ENCODE measurements around the gene CXXC5. TPM values are rescaled to one million over a fixed set of nuclear protein-coding genes. Genes with fewer than 3 reads are reported as not detected.
"Not testable (repeated sequence)": the region's sequence is repeated elsewhere in the genome, so short reads cannot be mapped to it uniquely, and the experiment has no call there.

CXXC5 gene
- polyA plus RNA-seq, 1 donor from 2014 or later = 24.4 TPM

- H3F3A ChIP-seq (ENCODE audit: insufficient read depth, low read length, poor library complexity, severe bottlenecking) = no peaks in the 10 kb centered on the region
- no peak overlapping the region for H3K4me2 ChIP-seq (ENCODE audit: low read length)
- H4K20me1 ChIP-seq (ENCODE audit: insufficient read depth) = no peaks in the 10 kb centered on the region
- no peaks in the 10 kb centered on the region for H3K36me3 ChIP-seq (ENCODE audit: insufficient read depth, low read length)
- H3K27ac ChIP-seq (ENCODE audit: low read length) = no peak overlapping the region
- no peak overlapping the region for H3K9ac ChIP-seq (ENCODE audit: low read length)
- H2AFZ ChIP-seq (ENCODE audit: low read depth, low read length) = no peak overlapping the region
- no peaks in the 10 kb centered on the region for H3K27me3 ChIP-seq (ENCODE audit: insufficient read depth, low read depth, low read length)
- H3K4me3 ChIP-seq (ENCODE audit: low read length) = no peak overlapping the region
- TF ChIP-seq CTCF (IDR thresholded peaks at IDR 0.05; ENCODE audit: poor library complexity, severe bottlenecking) (no peak), EZH2 (IDR thresholded peaks at IDR 0.05; ENCODE audit: borderline replicate concordance, insufficient read depth, low read length, poor library complexity, severe bottlenecking) (no peak), REST (IDR thresholded peaks at IDR 0.05; ENCODE audit: borderline replicate concordance) (no peak), TAF1 (IDR thresholded peaks at IDR 0.05; ENCODE audit: low read depth) (no peak), RAD21 (conservative IDR thresholded peaks at IDR 0.05) (no peak), POLR2AphosphoS5 (IDR thresholded peaks at IDR 0.05) (no peak), SMC3 (conservative IDR thresholded peaks at IDR 0.05; ENCODE audit: poor library complexity) (no peak), MXI1 (conservative IDR thresholded peaks at IDR 0.05; ENCODE audit: poor library complexity, severe bottlenecking) (no peak), EP300 (conservative IDR thresholded peaks at IDR 0.05; ENCODE audit: poor library complexity, severe bottlenecking) (no peak)
- no peaks in the 10 kb centered on the region for H3K9me2 ChIP-seq (ENCODE audit: insufficient read depth, low read length)
- no peaks in the 10 kb centered on the region for H3K9me3 ChIP-seq (ENCODE audit: low read length)
- H3K79me2 ChIP-seq (replicated peaks; ENCODE audit: insufficient read depth, low read length) = no peaks in the 10 kb centered on the region
Observed at GRCh38 chr5:139726248-139726647, 78.1 kb downstream of the CXXC5 start.

- H3F3A ChIP-seq (ENCODE audit: insufficient read depth, low read length, poor library complexity, severe bottlenecking); H4K20me1 ChIP-seq (ENCODE audit: insufficient read depth); H3K36me3 ChIP-seq (ENCODE audit: insufficient read depth, low read length); H2AFZ ChIP-seq (ENCODE audit: low read depth, low read length); H3K27ac ChIP-seq (ENCODE audit: low read length); H3K27me3 ChIP-seq (ENCODE audit: insufficient read depth, low read depth, low read length); H3K9me3 ChIP-seq (ENCODE audit: low read length); H3K9me2 ChIP-seq (ENCODE audit: insufficient read depth, low read length); H3K4me2 ChIP-seq (ENCODE audit: low read length); H3K4me3 ChIP-seq (ENCODE audit: low read length); H3K79me2 ChIP-seq (replicated peaks; ENCODE audit: insufficient read depth, low read length); H3K9ac ChIP-seq (ENCODE audit: low read length): not testable (repeated sequence)
Observed at GRCh38 chr5:139727615-139728014, 79.5 kb downstream of the CXXC5 start.

- Histone ChIP-seq H3K79me2 (replicated peaks; ENCODE audit: insufficient read depth, low read length) (no peaks in the 10 kb centered on the region), H3K4me2 (ENCODE audit: low read length) (no peak overlapping the region), H3K27ac (ENCODE audit: low read length) (no peak overlapping the region), H3K9ac (ENCODE audit: low read length) (no peak overlapping the region), H2AFZ (ENCODE audit: low read depth, low read length) (no peak overlapping the region), H3F3A (ENCODE audit: insufficient read depth, low read length, poor library complexity, severe bottlenecking) (no peaks in the 10 kb centered on the region), H3K4me3 (ENCODE audit: low read length) (no peak overlapping the region), H3K36me3 (ENCODE audit: insufficient read depth, low read length) (no peaks in the 10 kb centered on the region), H3K9me3 (ENCODE audit: low read length) (no peaks in the 10 kb centered on the region), H4K20me1 (ENCODE audit: insufficient read depth) (no peaks in the 10 kb centered on the region), H3K9me2 (ENCODE audit: insufficient read depth, low read length) (no peaks in the 10 kb centered on the region), H3K27me3 (ENCODE audit: insufficient read depth, low read depth, low read length) (no peaks in the 10 kb centered on the region)
- TF ChIP-seq EP300 (conservative IDR thresholded peaks at IDR 0.05; ENCODE audit: poor library complexity, severe bottlenecking) (no peak), RAD21 (conservative IDR thresholded peaks at IDR 0.05) (no peak), TAF1 (IDR thresholded peaks at IDR 0.05; ENCODE audit: low read depth) (no peak)
Observed at GRCh38 chr5:139731281-139731680, 83.1 kb downstream of the CXXC5 start.

All from neural cell (in vitro differentiated cells).